LNCaP clone FGC (cell line): ENCODE measurements around the gene RUNX3.

ENCODE experiments used
- DNase-seq: peaks from one replicate; pipeline ENCODE4 v3.0.0-alpha.2; 2011; ENCODE audit warnings: low read depth
- H3K4me3 ChIP-seq: 2 replicates; pipeline ENCODE4 v1.5.1; 2011; ENCODE audit warnings: mild to moderate bottlenecking, low read depth, low read length, control low read depth
- TF ChIP-seq, protein P1 (sequence below): IDR thresholded peaks from 2 replicates; pipeline ENCODE4 v1.5.1; 2012; ENCODE audit warnings: mild to moderate bottlenecking; ENCODE audit not compliant: control insufficient read depth, insufficient read depth; ENCODE audit errors: extremely low read depth

The RUNX3 gene

DNA sequence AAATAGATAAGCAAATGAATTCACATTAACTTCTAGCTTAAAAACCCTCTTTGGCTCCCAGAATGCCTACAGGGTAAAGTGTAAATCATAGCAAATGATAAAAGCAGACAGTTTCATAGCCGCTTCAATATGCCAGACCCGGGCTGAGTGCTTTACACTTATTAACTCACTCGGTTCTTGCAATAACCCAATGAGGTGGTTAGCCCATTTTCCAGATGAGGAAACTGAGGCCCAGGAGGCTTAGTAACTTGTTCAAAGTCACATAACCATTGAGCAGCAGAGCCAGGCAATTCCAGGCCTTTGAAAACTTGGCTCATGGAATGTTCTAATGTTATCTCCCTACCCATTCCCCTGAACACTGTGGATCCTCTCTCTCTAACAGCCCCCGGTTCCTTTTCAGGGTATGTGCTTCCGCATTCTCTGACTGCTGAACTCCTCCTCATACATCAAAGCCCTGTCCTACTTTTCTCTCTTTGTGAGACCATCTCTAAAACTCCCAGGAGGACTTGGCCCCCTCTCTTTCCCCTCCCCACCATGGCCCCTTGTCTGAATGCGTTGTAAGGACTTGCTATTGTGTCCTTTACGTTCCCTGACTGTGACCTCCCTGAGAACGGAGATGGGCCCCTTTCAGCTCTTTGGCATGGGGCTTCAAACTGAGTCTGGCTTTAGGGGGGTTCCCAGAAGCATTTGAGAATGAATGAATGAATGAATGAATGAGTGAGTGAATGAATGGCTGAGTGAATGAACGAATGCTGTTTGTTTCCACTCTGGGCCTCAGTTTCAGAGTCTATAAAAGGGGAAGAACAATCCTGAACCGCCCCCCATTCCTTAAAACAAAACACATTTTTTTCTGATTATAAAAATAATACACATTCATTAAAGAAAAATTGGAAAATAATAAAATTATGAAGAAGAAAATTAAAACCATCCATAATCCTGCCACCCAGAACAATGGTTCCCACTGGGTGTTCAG is 15.6 kb upstream of the RUNX3 start:
- TF ChIP-seq, protein P1, sequence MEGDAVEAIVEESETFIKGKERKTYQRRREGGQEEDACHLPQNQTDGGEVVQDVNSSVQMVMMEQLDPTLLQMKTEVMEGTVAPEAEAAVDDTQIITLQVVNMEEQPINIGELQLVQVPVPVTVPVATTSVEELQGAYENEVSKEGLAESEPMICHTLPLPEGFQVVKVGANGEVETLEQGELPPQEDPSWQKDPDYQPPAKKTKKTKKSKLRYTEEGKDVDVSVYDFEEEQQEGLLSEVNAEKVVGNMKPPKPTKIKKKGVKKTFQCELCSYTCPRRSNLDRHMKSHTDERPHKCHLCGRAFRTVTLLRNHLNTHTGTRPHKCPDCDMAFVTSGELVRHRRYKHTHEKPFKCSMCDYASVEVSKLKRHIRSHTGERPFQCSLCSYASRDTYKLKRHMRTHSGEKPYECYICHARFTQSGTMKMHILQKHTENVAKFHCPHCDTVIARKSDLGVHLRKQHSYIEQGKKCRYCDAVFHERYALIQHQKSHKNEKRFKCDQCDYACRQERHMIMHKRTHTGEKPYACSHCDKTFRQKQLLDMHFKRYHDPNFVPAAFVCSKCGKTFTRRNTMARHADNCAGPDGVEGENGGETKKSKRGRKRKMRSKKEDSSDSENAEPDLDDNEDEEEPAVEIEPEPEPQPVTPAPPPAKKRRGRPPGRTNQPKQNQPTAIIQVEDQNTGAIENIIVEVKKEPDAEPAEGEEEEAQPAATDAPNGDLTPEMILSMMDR = no peak
- no peak overlapping the region for H3K4me3 ChIP-seq
- DNase-seq = no peak

- TF ChIP-seq, protein P1 = no peak
- H3K4me3 ChIP-seq = no peak overlapping the region
- DNase-seq = no peak
Measured at GRCh38 chr1:24944318-24944717, 14.2 kb upstream of the RUNX3 start.

DNA sequence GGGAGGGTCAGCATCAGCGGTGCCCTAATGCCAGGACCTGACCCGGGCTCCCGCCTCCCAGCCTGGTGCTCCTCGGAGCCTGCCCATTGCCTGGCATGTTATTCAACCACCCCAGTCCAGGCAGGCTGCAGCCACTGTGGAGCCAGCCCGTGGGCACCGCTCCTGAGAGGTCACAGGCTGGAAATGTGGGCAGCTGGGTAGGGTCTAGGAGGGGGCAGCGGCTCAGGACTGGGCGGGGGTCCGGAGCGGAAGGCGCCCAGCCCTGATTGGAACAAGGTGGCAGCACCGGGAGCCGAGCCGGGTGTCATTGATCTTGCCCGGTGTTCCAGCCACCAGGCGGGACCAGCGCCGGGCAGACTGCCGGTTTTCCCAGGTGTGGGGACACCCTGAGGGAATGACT is 12.7 kb upstream of the RUNX3 start:
- H3K4me3 ChIP-seq = no peak overlapping the region
- TF ChIP-seq, protein P1 = no peak
- no peak for DNase-seq

DNA sequence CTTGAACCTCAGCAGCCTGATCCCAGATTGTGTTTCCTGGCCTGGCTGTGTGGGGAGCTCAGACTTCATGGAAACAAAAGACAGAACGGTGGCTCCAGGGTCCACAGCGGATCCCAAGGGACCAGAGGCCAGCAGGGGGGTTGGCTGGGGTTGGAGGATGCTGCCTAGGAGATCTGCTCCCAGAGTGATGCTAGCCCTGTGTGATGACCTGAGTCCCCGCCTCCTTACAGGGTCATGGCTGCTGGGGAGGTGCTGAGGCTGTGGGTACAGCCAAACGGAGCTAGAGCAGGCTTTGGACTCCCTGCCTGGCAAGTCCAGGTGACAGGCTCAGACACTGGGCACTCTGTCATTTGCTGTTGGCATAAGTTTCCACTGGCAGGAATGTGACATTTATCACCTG is 11.5 kb upstream of the RUNX3 start:
- no peak overlapping the region for H3K4me3 ChIP-seq
- no peak for DNase-seq
- TF ChIP-seq, protein P1 = no peak

DNA sequence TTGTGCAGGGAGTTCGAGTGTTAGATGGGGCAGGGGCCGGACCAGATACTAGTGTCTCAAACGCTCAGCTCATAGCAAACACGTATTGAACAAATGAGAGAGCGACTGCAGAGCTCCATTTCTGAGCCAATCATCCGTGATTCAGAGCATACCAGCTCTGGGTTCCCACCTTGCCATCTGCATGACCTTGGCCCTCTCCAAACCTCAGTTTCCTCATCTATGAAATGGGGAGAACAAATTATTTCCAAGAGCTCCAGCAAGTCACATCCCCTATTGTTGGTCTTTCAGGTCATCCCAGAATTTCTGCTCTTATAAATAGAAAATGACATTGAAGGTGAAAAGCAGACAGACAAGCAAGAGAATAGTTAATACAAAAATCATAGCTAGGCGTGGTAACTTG is 10.2 kb upstream of the RUNX3 start:
- DNase-seq = no peak
- no peak overlapping the region for H3K4me3 ChIP-seq
- TF ChIP-seq, protein P1 = no peak

GRCh38 chr1:24939675-24940193 is 9.7 kb upstream of the RUNX3 start:
- TF ChIP-seq, protein P1 = no peak
- no peak overlapping the region for H3K4me3 ChIP-seq
- no peak for DNase-seq

- no peak for DNase-seq
- H3K4me3 ChIP-seq = no peak overlapping the region
- TF ChIP-seq, protein P1 = no peak
Measured at GRCh38 chr1:24939040-24939674, 9.1 kb upstream of the RUNX3 start.
